Thyroid gland (tissue), 4 donors: Measurements from ENCODE around the gene KAZALD1. TPM values are rescaled to one million over a fixed set of nuclear protein-coding genes. Genes with fewer than 3 reads are reported as not detected.

ENCODE experiments used
- DNase-seq, 2 donors: peaks; one replicate each; pipeline ENCODE4 v3.0.0-alpha.2; 2019
- H3K27ac ChIP-seq, 3 donors: fragments of 200-600 bp; sonication (generic); 1 replicate in 2 of 3; 2 replicates in 1 of 3; pipeline ENCODE4 v1.5.1; 2016 to 2019; ENCODE audit warnings: mild to moderate bottlenecking in 1 of 3, moderate library complexity in 1 of 3
- H3K27me3 ChIP-seq: fragments of 200-600 bp; sonication (generic); one replicate; pipeline ENCODE4 v1.5.1; 2019
- H3K36me3 ChIP-seq, 2 donors: fragments of 200-600 bp; sonication (generic); one replicate each; pipeline ENCODE4 v1.5.1; 2016 to 2019
- H3K4me1 ChIP-seq, 2 donors: fragments of 200-600 bp; sonication (generic); one replicate each; pipeline ENCODE4 v1.5.1; 2017 to 2019
- H3K4me3 ChIP-seq, 3 donors: fragments of 200-600 bp; sonication (generic); replicated peaks in 1 of 3; 1 replicate in 2 of 3; 2 replicates in 1 of 3; pipeline ENCODE4 v1.5.1; 2016; ENCODE audit warnings: mild to moderate bottlenecking in 1 of 3
- H3K9me3 ChIP-seq: fragments of 200-600 bp; sonication (generic); one replicate; pipeline ENCODE4 v1.5.1; 2017
- CTCF ChIP-seq, 6 experiments: fragments of 200-600 bp in 3 of 6; fragments of 450-650 bp in 3 of 6; sonication (generic) in 3 of 6; IDR thresholded peaks; one replicate each; pipeline ENCODE4 v1.5.1; 2016 to 2019; ENCODE audit warnings: antibody characterized with exemption in 6 of 6, mild to moderate bottlenecking in 2 of 6, inconsistent platforms in 1 of 6, moderate library complexity in 1 of 6
- POLR2A ChIP-seq, 2 donors: fragments of 450-650 bp; IDR thresholded peaks; one replicate each; pipeline ENCODE4 v1.6.1; 2017; ENCODE audit warnings: antibody characterized with exemption in 2 of 2, mild to moderate bottlenecking in 2 of 2, moderate library complexity in 1 of 2
- WGBS, 2 donors: methylation state at CpG; one replicate each; pipeline ENCODE4 v1.1.5; 2017; 5-methylcytosine and 5-hydroxymethylcytosine counted together
- intact Hi-C: fragments of 100-400 bp; cut with DNase I; formaldehyde crosslinking; loops from one replicate; pipeline ENCODE4 v1.15.1; 2023
- total RNA-seq, 4 donors: library from RNA; depleted of rRNA; stranded (reverse); fragments of >200 nt; gene quantifications; one replicate each; pipeline ENCODE4 v1.2.3, GENCODE V29; 2016

Gene KAZALD1
- total RNA-seq, 4 donors from 2014 or later, result 3.1 to 9.9 (median 6.3) TPM

GRCh38 chr10:101027106-101027720 lies 34.6 kb upstream of the KAZALD1 start:
- H3K4me3 ChIP-seq, result no peak overlapping the region
- no peaks in the 10 kb centered on the region for H3K36me3 ChIP-seq
- peaks cover 12 to 22% of the 10 kb centered on the region in 2 donors for H3K4me1 ChIP-seq
- no peak overlapping the region for H3K27ac ChIP-seq
- TF ChIP-seq POLR2A (IDR thresholded peaks at IDR 0.05) (no peak), CTCF (IDR thresholded peaks at IDR 0.05) (no peak)
- 78 to 82% methylated on average over 10 of the region's 10 CpGs for WGBS, 2 donors
- H3K9me3 ChIP-seq, result no peaks in the 10 kb centered on the region
- DNase-seq, result no peak
- no peaks in the 10 kb centered on the region for H3K27me3 ChIP-seq
- intact Hi-C loops, result no loop called here

- 56 to 58% methylated on average over 6 to 7 of the region's 7 CpGs for WGBS, 2 donors
- H3K36me3 ChIP-seq, result no peaks in the 10 kb centered on the region
- DNase-seq, result peak in 1 of 2 donors; percentile 22
- TF ChIP-seq CTCF (IDR thresholded peaks at IDR 0.05), result no peak
- TF ChIP-seq POLR2A (IDR thresholded peaks at IDR 0.05), result no peak
- no peaks in the 10 kb centered on the region for H3K9me3 ChIP-seq
- no peak overlapping the region for H3K27ac ChIP-seq
- no peak overlapping the region for H3K4me3 ChIP-seq
- no peaks in the 10 kb centered on the region for H3K27me3 ChIP-seq
- peaks cover 22 to 36% of the 10 kb centered on the region in 2 donors for H3K4me1 ChIP-seq
- intact Hi-C loops, result no loop called here
These were observed 33.1 kb upstream of the KAZALD1 start for GRCh38 chr10:101028446-101029337.

GRCh38 chr10:101029520-101030295 lies 32.1 kb upstream of the KAZALD1 start:
- no peak for TF ChIP-seq CTCF (IDR thresholded peaks at IDR 0.05)
- TF ChIP-seq POLR2A (IDR thresholded peaks at IDR 0.05), result no peak
- Histone ChIP-seq H3K9me3 (no peaks in the 10 kb centered on the region), H3K4me1 (peaks cover 22 to 36% of the 10 kb centered on the region in 2 donors), H3K36me3 (no peaks in the 10 kb centered on the region), H3K4me3 (no peak overlapping the region), H3K27ac (no peak overlapping the region), H3K27me3 (no peaks in the 10 kb centered on the region)
- WGBS, 2 donors, result 68 to 70% methylated on average over 4 to 15 of the region's 27 CpGs
- DNase-seq, result no peak
- intact Hi-C loops, result loop anchor here (5.0 kb wide), 1 partner anchor 38 kb away; no protein-coding TSS in a partner anchor

- DNase-seq, result no peak
- intact Hi-C loops, result loop anchor here (5.0 kb wide), 1 partner anchor 37 kb away; no protein-coding TSS in a partner anchor
- Histone ChIP-seq H3K36me3 (no peaks in the 10 kb centered on the region), H3K27ac (no peak overlapping the region), H3K4me1 (peaks cover 22 to 36% of the 10 kb centered on the region in 2 donors), H3K9me3 (no peaks in the 10 kb centered on the region), H3K27me3 (no peaks in the 10 kb centered on the region), H3K4me3 (peak overlapping the region in 2 of 3 donors; percentile 24 to 84)
- TF ChIP-seq POLR2A (IDR thresholded peaks at IDR 0.05), result no peak
- TF ChIP-seq CTCF (IDR thresholded peaks at IDR 0.05), result no peak
- 19 to 31% methylated on average over 8 to 9 of the region's 25 CpGs for WGBS, 2 donors
These were observed 31.2 kb upstream of the KAZALD1 start for GRCh38 chr10:101030496-101031127.
